GM18508 (cell line): ENCODE results near the gene ZNF76.
A peak's percentile ranks its signal among the peaks of the same experiment; 100 is the strongest.
"Not testable (repeated sequence)": the region's sequence is repeated elsewhere in the genome, so short reads cannot be mapped to it uniquely, and the experiment has no call there.

ENCODE experiments used
- ATAC-seq: cut with Tn5 transposase; IDR thresholded peaks from one replicate; pipeline ENCODE4 v1.9.1; 2021; ENCODE audit warnings: moderate number of reproducible peaks; ENCODE audit not compliant: insufficient read depth, unreplicated experiment

Gene ZNF76

DNA sequence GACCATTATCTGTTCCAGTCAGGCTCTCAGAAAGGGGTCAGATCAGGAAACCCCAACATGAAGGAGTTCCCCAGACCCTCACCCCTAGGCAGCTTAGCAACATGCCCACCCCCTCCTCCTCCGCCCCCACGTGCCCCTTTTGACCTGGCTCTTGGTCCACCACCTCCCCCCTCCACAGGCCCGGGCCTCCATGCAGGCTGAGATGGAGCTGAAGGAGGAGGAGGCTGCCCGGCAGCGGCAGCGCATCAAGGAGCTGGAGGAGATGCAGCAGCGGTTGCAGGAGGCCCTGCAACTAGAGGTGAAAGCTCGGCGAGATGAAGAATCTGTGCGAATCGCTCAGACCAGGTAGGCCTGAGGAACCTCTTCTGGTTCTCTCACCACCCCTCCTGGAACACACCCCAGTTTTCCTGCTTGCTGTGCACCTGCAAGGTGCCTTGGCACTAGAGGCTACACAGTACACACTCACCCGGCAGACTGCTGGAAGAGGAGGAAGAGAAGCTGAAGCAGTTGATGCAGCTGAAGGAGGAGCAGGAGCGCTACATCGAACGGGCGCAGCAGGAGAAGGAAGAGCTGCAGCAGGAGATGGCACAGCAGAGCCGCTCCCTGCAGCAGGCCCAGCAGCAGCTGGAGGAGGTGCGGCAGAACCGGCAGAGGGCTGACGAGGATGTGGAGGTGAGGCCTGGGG is 60.0 kb downstream of the ZNF76 start:
- no peak for ATAC-seq

DNA sequence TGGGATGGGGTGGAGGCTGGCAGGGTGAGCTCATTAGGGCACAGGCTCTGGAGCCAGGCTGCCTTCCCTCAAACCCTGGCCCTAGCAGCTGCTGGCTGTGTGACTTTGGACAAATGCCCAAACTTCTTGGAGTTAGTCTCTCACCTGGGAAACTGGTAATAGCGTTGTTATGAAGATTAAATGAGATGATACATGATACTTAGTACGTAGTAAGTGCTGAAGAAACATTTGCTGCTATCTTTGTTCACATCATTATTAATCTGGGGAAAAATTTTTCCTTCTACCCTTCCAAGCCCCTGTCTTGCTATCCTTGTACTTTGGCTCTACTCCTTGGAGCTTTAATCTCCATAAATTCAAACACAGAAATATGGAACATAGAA is 60.5 kb downstream of the ZNF76 start:
- no peak for ATAC-seq

DNA sequence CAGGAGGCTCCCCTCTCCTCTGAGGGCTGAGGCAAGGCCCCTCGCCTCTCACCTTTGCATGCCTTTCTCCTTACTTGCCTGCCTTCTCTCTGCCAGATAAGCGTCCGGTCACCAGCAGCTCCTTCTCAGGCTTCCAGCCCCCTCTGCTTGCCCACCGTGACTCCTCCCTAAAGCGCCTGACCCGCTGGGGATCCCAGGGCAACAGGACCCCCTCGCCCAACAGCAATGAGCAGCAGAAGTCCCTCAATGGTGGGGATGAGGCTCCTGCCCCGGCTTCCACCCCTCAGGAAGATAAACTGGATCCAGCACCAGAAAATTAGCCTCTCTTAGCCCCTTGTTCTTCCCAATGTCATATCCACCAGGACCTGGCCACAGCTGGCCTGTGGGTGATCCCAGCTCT is 61.6 kb downstream of the ZNF76 start:
- no peak for ATAC-seq

DNA sequence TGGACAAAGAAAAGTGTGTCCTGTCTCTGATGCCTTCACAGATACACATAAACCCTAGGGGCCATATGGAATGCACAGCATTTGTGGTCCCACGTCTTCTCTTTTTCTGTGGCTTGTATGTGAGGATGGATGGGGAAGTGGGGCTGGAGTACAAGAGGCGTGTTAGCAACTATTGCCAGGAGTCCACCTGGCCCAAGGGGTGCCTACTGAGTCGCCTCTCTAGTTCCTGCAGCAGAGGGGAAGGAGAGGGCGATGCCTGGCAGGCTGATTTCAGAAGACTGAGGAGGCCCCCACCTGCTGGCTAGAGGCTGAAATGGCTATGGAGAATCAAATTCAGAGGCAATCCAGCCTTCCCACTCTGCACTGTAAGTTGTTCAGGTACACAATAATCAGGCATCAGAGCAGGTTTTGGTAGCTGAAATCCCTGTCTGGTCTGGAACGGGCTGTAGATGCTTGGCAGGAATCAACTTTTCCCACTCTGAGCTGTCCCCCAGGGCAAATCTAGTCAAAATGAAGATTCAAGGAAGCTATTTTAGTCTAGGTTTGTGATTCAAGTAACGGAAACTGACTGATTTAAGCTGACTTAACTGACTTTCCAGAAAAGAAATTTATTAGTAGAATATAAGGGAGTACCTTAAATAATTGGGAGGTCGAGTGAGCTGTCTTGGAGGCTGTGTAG is 68.0 kb downstream of the ZNF76 start:
- ATAC-seq: no peak

DNA sequence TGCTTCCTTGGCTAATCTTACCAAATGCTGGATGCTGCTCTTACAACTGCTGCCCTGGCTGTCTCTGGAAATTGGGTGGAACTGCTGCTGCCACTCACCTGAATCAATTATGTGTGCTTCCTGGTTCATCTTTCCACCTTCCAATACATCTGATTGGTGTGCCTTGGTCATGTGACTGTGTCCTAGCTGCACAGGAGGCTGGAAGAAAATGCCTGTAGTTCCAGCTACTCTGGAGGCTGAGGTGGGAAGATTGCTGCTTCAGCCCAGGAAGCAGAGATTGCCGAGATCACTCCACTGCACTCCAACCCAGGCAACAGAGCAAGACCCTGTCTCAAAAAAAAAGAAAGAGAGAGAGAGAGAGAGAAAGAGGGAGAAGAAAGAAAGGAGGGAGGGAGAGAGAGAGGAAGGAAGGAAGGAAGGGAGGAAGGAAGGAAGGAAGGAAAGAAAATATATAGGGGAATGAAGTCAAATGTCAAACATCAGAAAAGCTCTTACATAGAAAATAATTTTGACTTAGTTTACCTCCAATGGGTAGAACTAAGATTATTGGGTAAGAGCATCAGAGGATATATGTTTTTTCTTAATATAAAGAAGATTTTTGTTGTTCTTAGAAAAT is 68.7 kb downstream of the ZNF76 start:
- no peak for ATAC-seq

DNA sequence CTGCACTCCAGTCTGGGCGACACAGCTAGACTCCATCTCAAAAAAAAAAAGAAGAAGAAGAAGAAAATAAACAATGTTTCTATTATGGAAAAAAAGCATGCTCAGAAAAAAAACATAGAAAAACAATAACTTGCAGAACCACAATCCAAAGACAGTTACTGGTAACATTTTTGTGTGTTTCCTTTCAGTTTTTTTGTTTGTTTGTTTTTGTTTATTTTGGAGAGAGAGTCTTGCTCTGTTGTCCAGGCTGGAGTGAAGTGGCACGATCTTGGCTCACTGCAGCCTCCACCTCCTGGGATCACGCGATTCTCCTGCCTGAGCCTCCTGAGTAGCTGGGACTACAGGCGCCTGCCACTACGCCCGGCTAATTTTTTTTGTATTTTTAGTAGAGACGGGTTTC is 69.4 kb downstream of the ZNF76 start:
- not testable (repeated sequence) for ATAC-seq

DNA sequence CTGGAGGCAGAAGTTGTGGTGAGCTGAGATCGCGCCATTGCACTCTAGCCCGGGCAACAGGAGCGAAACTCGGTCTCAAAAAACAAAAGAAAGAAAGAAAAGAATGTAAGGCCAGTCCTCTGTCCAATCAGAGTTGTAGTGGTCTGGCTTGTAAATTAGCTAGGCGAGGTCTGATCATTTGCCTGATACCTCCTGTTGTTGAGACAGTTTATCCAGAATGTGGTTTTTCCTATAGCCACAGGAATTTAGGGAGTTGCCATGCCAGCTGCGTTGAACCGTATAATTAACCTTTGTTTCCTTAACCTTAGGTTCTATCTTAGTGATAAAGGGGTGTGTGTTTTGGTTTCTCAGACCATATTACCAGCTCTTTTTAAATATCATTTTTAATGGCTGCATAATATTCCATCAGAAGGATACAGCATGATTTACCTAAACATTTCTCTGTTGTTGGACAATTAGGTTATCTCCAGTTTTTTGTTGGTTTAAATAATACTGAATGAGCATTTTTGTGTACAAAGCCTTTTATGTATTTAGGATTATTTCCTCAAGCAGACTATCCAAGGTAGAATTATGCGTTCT is 71.1 kb downstream of the ZNF76 start:
- no peak for ATAC-seq

DNA sequence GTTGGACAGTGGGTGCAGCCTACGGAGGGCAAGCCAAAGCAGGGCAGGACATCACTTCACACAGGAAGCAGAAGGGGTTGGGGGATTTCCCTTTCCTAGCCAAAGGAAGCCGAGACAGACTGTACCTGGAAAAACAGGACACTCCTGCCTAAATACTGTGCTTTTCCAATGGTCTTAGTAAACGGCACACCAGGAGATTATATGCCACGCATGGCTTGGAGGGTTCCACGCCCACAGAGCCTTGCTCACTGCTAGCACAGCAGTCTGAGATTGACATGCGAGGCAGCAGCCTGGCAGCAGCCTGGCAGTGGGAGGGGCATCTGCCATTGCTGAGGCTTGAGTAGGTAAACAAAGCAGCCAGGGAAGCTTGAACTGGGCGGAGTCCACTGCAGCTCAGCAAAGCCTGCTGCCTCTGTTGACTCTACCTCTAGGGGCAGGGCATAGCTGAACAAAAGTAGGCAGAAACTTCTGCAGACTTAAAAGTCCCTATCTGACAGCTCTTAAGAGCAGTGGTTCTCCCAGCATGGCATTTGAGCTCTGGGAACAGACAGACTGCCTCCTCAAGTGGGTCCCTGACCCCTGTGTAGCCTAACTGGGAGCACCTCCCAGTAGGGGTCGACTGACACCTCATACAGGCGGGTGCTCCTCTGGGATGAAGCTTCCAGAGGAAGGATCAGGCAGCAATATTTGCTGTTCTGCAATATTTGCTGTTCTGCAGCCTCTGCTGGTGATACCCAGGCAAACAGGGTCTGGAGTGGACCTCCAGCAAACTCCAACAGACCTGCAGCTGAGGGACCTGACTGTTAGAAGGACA is 72.7 kb downstream of the ZNF76 start:
- ATAC-seq: not testable (repeated sequence)

DNA sequence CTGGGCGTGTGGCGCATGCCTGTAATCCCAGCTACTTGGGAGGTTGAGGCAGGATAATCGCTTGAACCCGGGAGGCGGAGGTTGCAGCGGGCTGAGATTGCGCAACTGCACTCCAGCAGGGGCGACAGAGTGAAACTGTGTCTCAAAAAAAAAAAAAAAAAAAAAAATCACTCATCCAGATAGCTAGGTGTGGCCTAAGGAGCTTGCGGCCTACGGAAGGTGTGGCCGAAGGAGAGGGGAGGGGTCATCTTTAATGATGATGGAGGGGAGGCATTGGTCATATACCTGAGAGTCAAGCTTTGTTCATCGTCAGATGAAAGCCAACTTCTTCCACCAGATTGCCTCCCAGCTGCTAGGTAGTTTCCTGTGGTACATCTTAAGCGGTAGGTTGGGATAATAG is 82.0 kb downstream of the ZNF76 start:
- no peak for ATAC-seq

DNA sequence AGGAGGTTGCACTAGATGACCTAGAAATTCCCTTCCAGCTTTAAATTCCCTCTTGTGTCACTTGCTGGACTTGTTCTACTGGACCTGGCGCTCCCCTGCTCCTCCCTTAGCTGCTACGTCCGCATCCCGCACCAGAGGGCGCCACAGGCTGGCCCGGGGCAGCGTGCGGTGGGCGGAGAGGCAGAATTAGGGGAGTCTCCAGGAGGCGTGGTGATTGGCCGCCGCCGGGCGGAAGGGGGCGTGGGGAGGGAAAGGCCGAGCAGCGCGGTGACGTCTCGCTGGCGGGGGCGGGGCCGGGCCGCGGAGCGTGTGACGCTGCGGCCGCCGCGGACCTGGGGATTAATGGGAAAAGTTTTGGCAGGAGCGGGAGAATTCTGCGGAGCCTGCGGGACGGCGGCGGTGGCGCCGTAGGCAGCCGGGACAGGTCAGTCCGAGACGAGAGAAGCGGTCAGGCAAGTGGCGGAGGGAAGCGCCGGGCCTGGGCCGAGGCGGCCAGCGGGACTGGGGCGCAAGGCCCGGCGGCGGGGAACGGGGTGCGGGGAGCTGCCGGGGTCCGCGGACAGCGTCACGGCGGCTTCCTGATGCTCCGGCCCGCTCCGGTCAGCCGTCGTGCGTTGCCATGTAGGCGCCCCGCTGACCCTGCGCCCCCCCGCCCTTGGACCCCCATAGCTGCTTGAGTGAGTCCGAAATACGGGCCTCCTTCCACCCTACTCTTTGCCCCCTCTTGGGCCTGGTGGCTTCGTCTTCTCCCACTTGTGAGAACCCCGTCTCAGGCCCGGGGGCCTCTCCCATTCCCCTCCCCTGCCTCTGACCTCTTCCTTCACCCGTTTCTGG is 82.9 kb downstream of the ZNF76 start, which contains the start of gene PPARD:
Gene PPARD (plus strand): TSS at position 301 of the 834 bp plus-strand sequence. CDS start 68,530 bp downstream, outside the sequence.
- peak; percentile 67 for ATAC-seq

DNA sequence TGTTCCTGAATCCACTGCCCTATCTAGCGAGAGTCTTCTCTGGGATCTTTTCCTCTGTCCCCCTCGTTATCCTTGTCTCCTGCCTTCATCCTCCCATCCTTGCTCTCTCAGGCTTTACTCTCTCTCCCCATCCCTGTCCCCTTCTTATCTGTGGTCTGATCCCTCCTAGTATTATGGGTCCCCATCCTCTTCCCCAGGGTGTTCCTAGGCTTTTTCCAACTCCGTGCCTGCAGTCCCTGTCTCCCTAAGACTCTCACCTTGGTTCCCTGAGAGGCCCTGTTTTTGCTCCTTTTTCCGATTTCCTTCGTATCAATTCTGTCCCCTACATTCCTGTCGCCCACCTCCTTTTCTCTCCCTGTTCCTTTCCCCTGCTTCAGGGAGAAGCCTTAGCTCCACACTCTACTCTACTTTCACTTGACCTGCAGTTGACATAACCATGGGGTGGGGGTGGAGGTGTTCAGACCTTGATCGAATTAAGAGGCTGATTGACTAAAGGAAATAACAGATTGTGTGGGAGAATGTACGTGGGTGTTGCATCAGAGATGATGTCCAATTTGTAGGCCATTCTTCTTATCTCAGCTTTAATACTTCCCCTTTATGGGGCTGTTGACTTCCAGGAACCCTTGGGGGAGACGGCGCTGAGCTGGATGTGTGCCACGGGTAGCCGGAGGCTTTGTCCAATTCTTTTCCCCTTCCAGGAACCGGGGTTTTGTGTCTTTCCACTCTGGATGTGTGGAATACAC is 83.7 kb downstream of the ZNF76 start:
- ATAC-seq: no peak

DNA sequence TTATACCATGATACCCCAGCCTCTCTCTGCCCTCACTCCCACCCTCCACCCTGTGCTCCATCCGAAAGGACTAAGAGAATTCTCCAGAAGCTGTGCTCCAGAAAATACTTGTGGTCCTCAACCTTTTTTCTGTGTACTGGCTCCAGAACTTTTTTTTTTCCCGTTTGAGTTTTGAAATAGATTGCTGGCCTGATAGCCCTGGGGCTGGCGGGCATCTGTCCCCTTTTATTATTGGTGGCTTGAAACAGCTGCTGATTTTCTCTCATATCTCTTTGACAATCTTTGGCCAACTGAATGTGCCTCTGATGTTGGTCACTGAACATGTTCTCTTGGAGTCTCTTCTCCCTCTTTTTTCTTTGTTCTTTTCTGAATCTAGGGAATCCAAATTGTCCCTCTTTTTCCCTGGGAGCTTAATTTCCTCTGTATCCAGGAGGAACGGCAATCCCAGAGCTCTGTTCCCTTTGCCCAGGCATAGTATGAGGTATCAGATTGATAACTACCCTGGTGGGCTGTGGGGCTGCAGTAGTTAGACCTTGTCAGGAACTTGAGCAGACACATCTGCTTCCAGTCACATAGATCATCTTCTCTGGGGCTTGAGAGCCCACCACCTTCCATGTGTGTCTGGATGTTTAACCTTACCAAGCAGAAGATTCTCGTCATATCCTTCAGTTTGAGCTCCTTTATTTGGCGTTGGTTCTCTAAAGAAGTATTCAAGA is 84.5 kb downstream of the ZNF76 start:
- ATAC-seq: no peak
